ENCODE results near the gene ZNF444.

DNA sequence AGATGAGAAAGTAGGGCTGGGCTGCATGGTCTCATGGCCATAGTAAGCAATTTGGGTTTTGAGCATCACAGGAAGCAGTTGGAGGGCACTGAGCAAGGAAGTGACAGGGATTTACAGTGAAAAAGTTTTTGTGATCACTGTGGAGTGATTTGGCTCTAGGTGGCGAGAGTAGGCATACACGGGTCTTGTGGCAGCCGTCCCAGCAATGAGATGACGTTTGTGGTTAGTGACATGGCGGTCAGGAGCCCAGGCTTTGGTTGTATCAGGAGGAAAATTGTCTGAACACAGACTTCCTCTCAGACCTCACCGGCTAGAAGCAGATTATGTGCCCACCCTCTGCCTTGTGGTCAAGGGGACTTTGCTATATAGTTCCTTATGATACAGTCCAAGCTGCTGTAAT is 3.3 kb downstream of the ZNF444 start:
- TF ChIP-seq POLR2A (IDR thresholded peaks at IDR 0.05; ENCODE audit: low read length) (no peak), GATA1 (IDR thresholded peaks at IDR 0.05; ENCODE audit: low read depth, low read length) (no peak)
